Activated CD8-positive, alpha-beta memory T cell treated with anti-CD3 and anti-CD28 coated beads, Interleukin-2, amount 50 U/mL, for 1 hour (primary cell): ENCODE results near the gene SPEG.

Source experiments
- DNase-seq: peaks from one replicate; pipeline ENCODE4 v3.0.0-alpha.2; 2020; ENCODE audit errors: extremely low read depth

SPEG gene

DNA sequence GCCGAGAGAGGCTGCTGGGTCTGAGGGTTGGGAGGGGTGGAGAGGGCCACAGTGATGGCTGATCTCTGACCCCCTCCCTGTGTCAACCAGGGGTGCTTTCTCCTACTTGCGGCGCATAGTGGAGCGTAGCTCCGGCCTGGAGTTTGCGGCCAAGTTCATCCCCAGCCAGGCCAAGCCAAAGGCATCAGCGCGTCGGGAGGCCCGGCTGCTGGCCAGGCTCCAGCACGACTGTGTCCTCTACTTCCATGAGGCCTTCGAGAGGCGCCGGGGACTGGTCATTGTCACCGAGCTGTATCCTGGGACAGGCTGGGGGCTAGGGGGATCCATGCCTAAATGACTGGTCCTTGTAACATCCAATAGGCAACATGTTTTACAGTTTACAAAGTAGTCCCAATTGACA lies 43.2 kb downstream of the SPEG start:
- DNase-seq: no peak

DNA sequence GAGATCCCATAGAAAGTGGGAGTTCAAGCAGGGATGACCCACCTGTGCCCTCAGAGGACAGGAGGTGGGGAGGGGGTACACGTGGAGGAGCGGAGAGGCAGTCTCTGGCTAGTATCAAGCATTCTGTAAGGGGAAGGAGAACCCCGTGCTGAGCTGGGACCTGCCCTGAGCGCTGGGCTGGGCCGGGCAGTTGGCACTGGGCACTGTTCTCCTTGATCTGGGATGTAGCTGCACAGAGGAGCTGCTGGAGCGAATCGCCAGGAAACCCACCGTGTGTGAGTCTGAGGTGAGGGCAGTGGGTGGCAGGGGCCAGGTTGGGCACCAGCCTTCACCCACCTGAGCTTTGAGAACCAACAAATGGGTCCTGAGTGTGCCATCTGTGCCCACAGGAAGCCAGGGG lies 44.3 kb downstream of the SPEG start:
- DNase-seq: no peak

DNA sequence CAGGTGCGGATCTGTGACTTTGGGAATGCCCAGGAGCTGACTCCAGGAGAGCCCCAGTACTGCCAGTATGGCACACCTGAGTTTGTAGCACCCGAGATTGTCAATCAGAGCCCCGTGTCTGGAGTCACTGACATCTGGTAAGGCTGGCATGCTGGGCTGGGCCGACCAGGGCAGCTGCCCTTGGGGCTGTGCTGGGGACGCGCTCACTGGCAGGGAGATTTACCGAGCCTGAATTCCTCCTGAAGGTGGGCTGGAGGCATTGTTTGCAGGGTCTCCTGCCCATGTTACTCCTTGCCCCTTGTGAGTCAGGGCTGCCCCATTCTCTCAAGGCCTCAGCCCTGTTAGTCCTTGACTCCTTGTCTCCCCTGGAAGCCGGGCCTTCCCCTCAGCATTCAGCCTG lies 45.4 kb downstream of the SPEG start:
- DNase-seq: no peak

DNA sequence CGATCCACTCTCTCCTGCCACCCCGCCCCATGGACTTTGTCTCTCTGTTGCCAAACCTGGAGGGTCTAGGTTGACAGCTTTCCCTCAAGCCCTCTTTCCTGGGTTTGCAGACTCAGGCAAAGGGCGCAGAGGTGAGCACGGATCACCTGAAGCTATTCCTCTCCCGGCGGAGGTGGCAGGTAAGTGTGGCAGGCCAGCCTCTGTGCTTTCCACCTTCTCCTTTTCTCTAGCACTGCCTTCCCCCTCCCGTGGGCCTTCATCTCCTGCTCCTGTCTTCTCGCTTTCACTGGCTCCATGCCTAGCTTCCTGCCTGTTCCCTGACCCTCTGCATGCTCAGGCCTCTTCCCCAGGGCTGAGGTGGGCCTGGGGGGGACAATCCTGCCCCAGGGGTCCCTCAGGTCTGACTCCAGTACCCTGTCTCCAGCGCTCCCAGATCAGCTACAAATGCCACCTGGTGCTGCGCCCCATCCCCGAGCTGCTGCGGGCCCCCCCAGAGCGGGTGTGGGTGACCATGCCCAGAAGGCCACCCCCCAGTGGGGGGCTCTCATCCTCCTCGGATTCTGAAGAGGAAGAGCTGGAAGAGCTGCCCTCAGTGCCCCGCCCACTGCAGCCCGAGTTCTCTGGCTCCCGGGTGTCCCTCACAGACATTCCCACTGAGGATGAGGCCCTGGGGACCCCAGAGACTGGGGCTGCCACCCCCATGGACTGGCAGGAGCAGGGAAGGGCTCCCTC lies 48.2 kb downstream of the SPEG start:
- no peak for DNase-seq

DNA sequence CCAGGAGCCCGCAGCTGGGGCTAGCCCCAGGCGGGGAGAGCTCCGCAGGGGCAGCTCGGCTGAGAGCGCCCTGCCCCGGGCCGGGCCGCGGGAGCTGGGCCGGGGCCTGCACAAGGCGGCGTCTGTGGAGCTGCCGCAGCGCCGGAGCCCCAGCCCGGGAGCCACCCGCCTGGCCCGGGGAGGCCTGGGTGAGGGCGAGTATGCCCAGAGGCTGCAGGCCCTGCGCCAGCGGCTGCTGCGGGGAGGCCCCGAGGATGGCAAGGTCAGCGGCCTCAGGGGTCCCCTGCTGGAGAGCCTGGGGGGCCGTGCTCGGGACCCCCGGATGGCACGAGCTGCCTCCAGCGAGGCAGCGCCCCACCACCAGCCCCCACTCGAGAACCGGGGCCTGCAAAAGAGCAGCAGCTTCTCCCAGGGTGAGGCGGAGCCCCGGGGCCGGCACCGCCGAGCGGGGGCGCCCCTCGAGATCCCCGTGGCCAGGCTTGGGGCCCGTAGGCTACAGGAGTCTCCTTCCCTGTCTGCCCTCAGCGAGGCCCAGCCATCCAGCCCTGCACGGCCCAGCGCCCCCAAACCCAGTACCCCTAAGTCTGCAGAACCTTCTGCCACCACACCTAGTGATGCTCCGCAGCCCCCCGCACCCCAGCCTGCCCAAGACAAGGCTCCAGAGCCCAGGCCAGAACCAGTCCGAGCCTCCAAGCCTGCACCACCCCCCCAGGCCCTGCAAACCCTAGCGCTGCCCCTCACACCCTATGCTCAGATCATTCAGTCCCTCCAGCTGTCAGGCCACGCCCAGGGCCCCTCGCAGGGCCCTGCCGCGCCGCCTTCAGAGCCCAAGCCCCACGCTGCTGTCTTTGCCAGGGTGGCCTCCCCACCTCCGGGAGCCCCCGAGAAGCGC lies 49.1 kb downstream of the SPEG start:
- no peak for DNase-seq

DNA sequence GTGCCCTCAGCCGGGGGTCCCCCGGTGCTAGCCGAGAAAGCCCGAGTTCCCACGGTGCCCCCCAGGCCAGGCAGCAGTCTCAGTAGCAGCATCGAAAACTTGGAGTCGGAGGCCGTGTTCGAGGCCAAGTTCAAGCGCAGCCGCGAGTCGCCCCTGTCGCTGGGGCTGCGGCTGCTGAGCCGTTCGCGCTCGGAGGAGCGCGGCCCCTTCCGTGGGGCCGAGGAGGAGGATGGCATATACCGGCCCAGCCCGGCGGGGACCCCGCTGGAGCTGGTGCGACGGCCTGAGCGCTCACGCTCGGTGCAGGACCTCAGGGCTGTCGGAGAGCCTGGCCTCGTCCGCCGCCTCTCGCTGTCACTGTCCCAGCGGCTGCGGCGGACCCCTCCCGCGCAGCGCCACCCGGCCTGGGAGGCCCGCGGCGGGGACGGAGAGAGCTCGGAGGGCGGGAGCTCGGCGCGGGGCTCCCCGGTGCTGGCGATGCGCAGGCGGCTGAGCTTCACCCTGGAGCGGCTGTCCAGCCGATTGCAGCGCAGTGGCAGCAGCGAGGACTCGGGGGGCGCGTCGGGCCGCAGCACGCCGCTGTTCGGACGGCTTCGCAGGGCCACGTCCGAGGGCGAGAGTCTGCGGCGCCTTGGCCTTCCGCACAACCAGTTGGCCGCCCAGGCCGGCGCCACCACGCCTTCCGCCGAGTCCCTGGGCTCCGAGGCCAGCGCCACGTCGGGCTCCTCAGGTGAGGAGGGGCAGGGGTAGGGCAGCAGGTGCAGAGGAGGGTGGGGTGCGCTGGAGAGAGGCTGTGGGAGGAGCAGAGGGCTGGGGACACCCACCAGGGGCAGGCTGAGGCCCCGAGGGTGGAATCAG lies 49.9 kb downstream of the SPEG start:
- DNase-seq: no peak

DNA sequence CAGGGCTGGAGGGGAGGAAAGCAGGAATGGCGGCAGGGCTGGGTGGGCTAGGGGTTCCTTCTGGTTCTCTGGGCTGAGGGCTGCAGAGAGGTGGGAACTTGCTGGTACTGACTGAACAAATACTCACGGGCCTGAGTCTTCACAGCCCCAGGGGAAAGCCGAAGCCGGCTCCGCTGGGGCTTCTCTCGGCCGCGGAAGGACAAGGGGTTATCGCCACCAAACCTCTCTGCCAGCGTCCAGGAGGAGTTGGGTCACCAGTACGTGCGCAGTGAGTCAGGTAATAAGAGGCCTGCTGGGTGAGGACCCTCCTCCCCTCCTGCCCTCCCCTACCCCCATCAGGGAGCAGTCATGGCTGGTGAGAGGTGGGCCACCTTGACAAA lies 50.5 kb downstream of the SPEG start:
- DNase-seq: no peak

DNA sequence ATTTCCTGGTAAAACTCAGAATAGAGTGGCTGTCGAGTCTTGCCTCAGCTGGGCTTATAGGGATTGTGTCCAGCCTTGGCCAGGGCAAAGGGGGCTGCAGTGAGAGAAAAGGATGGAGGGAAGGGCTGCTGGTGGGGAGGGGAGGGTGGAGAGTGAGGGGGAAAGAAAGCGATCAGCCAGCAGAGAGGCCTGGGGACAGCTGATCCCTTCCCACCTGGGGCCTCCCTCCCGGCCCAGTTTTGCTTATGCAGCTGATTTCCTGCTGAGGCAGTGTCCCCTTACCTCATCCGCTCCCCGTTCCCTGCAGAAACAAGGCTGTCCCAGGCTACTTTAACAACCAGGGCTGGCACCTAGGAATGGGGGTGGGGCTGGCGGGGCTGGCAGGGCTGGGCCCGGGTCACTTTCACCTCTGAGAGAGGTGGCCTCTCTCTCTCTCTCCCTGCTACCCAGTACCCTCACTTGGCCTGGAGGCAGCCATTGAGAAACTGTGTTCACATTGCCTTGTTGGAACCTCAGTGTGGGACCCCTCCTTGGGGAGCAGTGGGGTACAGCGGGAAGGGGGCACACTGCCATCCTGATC lies 51.8 kb downstream of the SPEG start:
- DNase-seq: no peak

DNA sequence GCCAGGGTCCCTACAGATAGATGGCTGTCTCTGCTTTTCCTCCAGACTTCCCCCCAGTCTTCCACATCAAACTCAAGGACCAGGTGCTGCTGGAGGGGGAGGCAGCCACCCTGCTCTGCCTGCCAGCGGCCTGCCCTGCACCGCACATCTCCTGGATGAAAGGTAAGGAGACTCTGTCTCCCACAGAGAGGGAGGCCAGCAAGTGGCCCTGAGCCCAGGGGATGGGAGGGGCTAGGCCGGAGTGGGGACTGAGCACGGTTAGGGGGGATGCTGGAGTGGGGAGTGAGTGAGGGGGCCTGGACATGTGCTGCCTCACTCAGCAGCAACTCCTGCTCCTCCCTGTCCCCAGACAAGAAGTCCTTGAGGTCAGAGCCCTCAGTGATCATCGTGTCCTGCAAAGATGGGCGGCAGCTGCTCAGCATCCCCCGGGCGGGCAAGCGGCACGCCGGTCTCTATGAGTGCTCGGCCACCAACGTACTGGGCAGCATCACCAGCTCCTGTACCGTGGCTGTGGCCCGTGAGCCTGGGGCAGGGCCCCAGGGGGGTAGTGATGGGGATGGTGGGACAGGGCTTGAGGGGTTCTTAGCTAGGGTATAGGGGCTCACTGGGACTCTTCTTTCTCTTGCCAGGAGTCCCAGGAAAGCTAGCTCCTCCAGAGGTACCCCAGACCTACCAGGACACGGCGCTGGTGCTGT lies 53.7 kb downstream of the SPEG start:
- DNase-seq: no peak

DNA sequence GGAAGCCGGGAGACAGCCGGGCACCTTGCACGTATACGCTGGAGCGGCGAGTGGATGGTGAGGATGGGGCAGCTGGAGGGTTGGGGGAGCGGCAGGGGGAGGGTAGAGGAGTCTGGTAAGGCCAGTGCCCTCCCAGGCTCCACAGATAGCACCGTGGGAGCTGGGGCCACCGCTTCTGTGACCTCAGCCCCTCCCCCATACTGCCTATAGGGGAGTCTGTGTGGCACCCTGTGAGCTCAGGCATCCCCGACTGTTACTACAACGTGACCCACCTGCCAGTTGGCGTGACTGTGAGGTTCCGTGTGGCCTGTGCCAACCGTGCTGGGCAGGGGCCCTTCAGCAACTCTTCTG lies 54.2 kb downstream of the SPEG start:
- no peak for DNase-seq

DNA sequence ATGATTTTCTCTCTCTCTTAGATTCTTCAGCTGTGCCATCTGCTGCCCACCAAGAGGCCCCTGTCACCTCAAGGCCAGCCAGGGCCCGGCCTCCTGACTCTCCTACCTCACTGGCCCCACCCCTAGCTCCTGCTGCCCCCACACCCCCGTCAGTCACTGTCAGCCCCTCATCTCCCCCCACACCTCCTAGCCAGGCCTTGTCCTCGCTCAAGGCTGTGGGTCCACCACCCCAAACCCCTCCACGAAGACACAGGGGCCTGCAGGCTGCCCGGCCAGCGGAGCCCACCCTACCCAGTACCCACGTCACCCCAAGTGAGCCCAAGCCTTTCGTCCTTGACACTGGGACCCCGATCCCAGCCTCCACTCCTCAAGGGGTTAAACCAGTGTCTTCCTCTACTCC lies 54.7 kb downstream of the SPEG start:
- DNase-seq: no peak

DNA sequence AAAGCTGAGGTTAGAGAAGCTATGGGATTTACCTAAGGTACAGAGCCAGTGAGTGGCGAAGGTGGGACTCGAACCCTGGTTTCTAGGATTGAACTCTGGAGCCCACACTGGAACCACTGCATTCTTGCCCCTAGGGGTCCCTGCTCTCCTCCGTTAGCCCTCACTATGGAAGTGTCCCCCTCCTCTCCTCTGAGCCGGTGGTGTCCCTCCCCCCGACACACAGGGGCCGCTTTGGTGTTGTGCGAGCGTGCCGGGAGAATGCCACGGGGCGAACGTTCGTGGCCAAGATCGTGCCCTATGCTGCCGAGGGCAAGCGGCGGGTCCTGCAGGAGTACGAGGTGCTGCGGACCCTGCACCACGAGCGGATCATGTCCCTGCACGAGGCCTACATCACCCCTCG lies 55.5 kb downstream of the SPEG start:
- DNase-seq: no peak

DNA sequence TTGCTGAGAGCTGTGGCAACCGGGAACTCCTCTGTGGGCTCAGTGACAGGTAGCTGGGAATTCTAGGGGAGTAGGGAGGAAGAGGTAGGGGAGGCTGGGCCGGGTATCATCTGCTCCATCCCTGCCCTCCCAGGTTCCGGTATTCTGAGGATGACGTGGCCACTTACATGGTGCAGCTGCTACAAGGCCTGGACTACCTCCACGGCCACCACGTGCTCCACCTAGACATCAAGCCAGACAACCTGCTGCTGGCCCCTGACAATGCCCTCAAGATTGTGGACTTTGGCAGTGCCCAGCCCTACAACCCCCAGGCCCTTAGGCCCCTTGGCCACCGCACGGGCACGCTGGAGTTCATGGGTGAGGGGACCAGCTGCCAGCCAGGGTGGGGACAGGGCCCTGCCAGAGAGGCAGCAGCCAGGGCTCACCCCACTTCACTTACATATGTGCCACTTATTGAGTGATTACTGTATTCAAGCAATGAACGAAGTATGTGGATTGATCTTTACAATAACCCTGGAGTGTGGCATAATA lies 56.0 kb downstream of the SPEG start:
- no peak for DNase-seq

DNA sequence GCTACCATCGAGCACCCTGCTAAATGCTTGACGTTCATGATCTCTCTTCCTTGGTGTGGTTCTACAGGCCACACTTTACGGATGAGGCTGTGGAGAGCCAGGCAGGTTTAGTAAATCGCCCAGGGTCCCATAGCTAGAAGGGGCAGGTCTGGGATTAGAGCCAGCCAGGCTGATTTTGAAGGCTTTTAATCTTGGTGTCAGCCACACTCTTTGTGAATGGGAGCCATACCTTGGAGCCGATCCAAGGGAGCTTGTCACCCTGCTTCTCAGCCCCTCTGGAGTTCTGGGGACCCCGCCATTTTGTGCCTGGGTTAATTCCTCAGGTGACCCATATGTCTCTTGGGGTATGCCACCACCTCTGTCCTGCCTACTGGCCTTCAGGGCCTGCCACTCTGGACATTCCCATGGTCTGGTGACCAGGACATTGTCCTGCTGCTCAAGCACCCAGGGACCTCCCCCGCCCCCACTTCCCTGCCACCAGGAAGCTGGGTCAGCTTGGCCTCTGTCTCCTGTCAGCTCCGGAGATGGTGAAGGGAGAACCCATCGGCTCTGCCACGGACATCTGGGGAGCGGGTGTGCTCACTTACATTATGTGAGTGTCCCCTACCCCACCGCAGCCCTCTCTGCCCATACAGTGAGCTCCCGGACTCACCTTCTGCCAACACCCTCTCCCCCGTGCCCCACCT lies 56.8 kb downstream of the SPEG start:
- no peak for DNase-seq

DNA sequence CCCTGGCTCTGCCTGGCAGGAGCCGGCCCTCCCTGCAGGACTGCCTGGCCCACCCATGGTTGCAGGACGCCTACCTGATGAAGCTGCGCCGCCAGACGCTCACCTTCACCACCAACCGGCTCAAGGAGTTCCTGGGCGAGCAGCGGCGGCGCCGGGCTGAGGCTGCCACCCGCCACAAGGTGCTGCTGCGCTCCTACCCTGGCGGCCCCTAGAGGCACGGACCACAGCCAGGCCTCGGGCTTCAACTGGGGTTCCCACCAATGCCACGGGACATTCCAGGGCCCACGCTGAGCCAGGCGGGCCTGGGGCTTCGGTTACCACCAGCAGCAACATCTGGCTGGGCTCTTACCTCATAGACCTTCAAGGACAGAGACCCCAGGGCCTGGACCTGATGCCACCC lies 57.9 kb downstream of the SPEG start:
- no peak for DNase-seq

DNA sequence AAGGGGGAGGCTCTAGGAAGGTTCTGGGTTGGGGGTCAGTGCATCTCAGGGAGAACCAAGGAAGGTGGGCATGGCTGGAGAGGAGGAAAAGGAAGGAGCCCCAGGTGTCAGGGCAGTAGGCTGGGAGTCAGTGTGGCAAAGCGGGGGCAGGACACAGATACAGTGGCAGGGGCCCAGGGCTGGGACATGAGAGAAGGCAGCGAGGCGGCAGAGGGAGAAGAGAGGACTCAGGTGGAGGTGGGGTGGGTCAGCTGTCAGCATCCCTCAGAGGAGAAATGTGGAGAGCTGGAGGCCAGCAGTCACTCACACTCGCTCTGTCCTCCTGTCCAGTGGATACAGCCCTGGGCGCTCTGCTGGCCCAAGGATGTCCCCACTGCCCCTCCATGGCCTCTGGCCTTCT lies 58.4 kb downstream of the SPEG start:
- no peak for DNase-seq

DNA sequence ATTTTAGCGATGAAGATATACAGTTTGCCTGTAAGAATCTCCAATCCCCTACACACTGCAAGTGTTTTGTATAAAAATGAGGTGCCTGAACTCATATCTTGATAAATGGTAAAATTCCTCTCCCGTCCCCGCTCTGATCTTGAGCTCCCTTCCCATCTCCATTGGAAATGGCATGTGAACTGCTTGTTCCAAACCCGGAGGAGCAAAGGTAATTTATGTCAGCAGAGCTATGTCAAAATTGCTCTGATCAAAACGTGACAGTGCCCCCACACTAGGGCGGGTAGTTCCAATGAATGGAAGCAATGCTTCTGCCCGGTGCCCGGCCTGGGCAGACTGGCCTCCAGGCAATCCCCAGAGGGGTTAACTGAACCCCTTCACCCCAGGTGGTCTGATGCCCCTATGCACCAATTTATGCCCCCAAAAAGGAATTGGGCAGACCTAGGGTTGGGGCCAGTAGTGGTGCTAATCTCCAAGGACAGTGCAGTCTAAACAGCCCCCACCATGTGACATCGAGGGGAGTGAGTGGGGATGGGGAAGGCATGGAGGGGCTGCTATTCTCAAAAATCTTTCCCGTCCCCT lies 60.4 kb downstream of the SPEG start:
- no peak for DNase-seq

DNA sequence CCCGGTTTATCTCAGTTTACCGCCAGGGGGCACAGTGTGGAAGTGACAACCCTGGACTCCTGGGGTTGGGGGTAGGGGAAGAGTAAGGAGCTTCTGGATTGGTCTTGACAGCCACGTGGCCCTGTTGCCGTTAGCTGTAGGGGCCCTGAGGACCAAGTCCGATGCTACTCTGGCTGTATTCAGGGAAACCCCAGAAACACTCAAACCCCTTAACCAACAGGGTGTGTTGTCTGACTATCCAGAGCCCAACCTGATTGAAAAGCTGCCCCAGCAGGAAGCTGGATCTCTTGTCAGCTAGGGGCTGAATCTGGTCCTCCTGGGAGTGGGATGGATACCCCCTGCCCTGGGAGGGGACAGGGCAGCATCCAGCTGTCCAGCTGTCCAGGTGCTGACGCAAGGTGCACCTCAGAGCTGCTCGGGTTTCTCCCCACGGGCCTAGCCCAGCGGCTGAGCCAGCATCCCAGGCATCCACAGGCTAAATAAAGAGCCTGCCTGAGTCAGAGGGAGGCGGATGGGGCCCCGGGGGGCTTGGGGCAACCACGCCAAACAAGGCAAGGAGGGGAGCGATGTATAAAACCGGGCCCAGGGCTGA lies 61.0 kb downstream of the SPEG start:
- DNase-seq: no peak

DNA sequence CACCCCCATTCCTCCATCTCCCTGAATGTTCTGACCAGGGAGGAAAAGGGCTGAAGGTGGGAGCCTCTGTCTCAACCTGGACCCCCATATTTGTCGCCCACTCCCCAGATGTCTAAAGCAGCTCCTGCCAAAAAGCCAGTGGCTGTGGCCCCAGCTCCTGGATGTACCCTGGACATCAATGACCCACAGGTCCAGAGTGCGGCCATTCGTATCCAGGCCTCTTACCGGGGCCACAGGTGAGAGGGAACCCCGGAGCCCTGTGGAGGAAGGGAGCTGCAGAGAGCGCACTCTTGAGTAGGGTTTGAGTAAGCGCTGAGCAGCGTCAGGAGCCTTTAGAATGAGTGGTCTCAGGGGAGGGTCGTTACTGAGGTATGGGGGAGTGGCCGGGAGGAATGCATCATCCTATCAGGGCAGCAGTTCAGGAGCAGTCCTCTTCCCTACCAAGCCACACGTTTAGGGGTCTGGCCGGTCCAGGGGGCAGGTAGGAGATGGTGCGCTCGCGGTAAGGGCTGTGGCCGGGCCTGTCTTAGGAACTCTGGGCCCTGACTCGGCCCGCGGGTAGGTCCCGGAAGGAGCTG lies 61.7 kb downstream of the SPEG start:
- no peak for DNase-seq
